Activated B cell treated with CpG ODN at 0.5 μM for 24 hours (primary cell): ENCODE results near the gene ITPKB. TPM values are rescaled to one million over a fixed set of nuclear protein-coding genes. Genes with fewer than 3 reads are reported as not detected.
A peak's percentile ranks its signal among the peaks of the same experiment; 100 is the strongest.

Experiments used
- ATAC-seq: fragments of 200-7000 bp; cut with Tn5 transposase; one replicate; pipeline ENCODE4 v1.10.0; 2021; ENCODE audit warnings: low read depth, mild to moderate bottlenecking, moderate library complexity
- CTCF ChIA-PET: fragments of 350-600 bp; sonication (Branson Sonifier 250); formaldehyde crosslinking; loops from one replicate; lab custom pipeline; 2021; ENCODE audit warnings: antibody characterized with exemption; lab: Charles Lee
- POLR2A ChIA-PET: fragments of 350-600 bp; sonication (Branson Sonifier 250); formaldehyde crosslinking; loops from one replicate; lab custom pipeline; 2021; ENCODE audit warnings: antibody characterized with exemption; lab: Charles Lee
- DNase-seq: peaks from one replicate; pipeline ENCODE4 v3.0.0; 2022
- H3K27ac Mint-ChIP-seq: one replicate; pipeline ENCODE4 v1.8.0; 2020; ENCODE audit warnings: mixed read lengths
- H3K27me3 Mint-ChIP-seq: one replicate; pipeline ENCODE4 v1.8.0; 2021; ENCODE audit warnings: mixed read lengths
- H3K36me3 Mint-ChIP-seq: one replicate; pipeline ENCODE4 v1.8.0; 2021; ENCODE audit warnings: low read depth, mixed read lengths
- H3K4me1 Mint-ChIP-seq: one replicate; pipeline ENCODE4 v1.8.0; 2021; ENCODE audit warnings: mixed read lengths
- H3K4me3 Mint-ChIP-seq: one replicate; pipeline ENCODE4 v1.8.0; 2020; ENCODE audit warnings: mild to moderate bottlenecking, mixed read lengths
- H3K9me3 Mint-ChIP-seq: one replicate; pipeline ENCODE4 v1.8.0; 2020; ENCODE audit warnings: mixed read lengths
- CTCF ChIP-seq: fragments of 200-600 bp; IDR thresholded peaks from one replicate; pipeline ENCODE4 v1.8.0; 2022; ENCODE audit warnings: antibody characterized with exemption, mild to moderate bottlenecking
- intact Hi-C: fragments of 100-400 bp; cut with micrococcal nuclease; formaldehyde crosslinking; loops from one replicate; pipeline ENCODE4 v1.15.1; 2024
- total RNA-seq: library from RNA; stranded (reverse); gene quantifications from 2 replicates; pipeline ENCODE4 v1.2.3, GENCODE V29; 2022

ITPKB gene
- total RNA-seq, 1 donor from 2014 or later = 97.3 TPM

- H3K4me3 Mint-ChIP-seq = no peak overlapping the region
- DNase-seq (no peak), ATAC-seq (no peak)
- ChIA-PET CTCF (interaction anchor here (1.0 kb wide), 1 partner anchor 8 kb away, joined by 3 read pairs; no protein-coding TSS in a partner anchor), POLR2A (interaction anchor here (0.6 to 1.3 kb wide), 2 partner anchors 39 to 63 kb away, joined by 3 to 5 read pairs; no protein-coding TSS in a partner anchor)
- peaks cover 44% of the 10 kb centered on the region for H3K36me3 Mint-ChIP-seq
- intact Hi-C loops = no loop called here
- H3K4me1 Mint-ChIP-seq = peaks cover 74% of the 10 kb centered on the region
- H3K27me3 Mint-ChIP-seq = no peaks in the 10 kb centered on the region
- H3K27ac Mint-ChIP-seq = peak overlapping the region; percentile 79
- no peak for TF ChIP-seq CTCF
- no peaks in the 10 kb centered on the region for H3K9me3 Mint-ChIP-seq
These were observed 22.5 kb downstream of the ITPKB start for GRCh38 chr1:226716577-226716976.

- DNase-seq (no peak), ATAC-seq (no peak)
- Mint-ChIP-seq H3K4me3 (no peak overlapping the region), H3K4me1 (peaks cover 87% of the 10 kb centered on the region), H3K27ac (peak overlapping the region; percentile 87), H3K9me3 (no peaks in the 10 kb centered on the region), H3K27me3 (no peaks in the 10 kb centered on the region), H3K36me3 (peaks cover 41% of the 10 kb centered on the region)
- ChIA-PET CTCF (interaction anchor here (0.6 kb wide), 1 partner anchor 60 kb away, joined by 3 read pairs; no protein-coding TSS in a partner anchor), POLR2A (interaction anchor here (0.6 to 3.4 kb wide), 5 partner anchors 10 to 103 kb away, joined by 3 to 28 read pairs (median 4); no protein-coding TSS in a partner anchor)
- no peak for TF ChIP-seq CTCF
- intact Hi-C loops = no loop called here
These were observed 24.9 kb downstream of the ITPKB start for GRCh38 chr1:226714148-226714547.

DNA sequence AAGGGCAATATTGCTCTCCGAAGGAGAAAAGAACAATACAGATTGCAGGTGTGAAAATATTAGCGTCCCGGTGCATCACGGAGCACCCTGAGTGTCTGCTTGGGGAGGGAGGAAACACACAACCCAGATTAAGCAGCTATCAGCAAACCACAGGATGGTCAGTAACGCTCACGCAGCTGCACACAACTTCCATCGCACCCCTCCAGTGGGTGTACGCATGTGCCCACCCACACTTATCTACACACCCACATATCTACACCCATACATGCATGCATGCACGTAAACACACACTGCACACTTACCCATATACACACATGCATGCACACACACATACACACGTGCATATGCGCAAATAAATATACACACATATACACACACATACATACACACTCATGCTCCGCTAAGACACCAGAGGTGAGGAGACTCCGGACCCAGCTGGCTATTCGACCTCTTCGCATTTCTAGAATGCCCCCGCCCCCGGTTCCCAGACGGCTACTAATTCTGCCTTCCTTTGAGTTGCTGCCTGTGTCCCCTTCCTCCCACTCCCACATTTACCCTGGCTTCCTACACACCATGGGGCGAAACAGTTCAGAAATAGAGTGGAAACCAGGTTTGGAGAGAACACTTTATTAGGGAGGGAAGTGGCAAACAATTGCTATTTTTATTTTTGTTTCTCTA lies 26.2 kb downstream of the ITPKB start:
- peaks cover 88% of the 10 kb centered on the region for H3K4me1 Mint-ChIP-seq
- peaks cover 37% of the 10 kb centered on the region for H3K36me3 Mint-ChIP-seq
- H3K27me3 Mint-ChIP-seq = no peaks in the 10 kb centered on the region
- ATAC-seq (peak; percentile 1), DNase-seq (no peak)
- peak overlapping the region; percentile 74 for H3K4me3 Mint-ChIP-seq
- no peaks in the 10 kb centered on the region for H3K9me3 Mint-ChIP-seq
- peak overlapping the region; percentile 87 for H3K27ac Mint-ChIP-seq
- POLR2A ChIA-PET = interaction anchor here (0.5 to 3.4 kb wide), 8 partner anchors 9 to 811 kb away, joined by 3 to 28 read pairs (median 4); no protein-coding TSS in a partner anchor
- TF ChIP-seq CTCF = no peak
- intact Hi-C loops = loop anchor here (1.0 to 2.0 kb wide), 3 partner anchors 10 to 24 kb away; no protein-coding TSS in a partner anchor
- CTCF ChIA-PET = interaction anchor here (1.0 to 1.5 kb wide), 3 partner anchors 10 to 115 kb away, joined by 3 to 5 read pairs (median 3); no protein-coding TSS in a partner anchor

DNA sequence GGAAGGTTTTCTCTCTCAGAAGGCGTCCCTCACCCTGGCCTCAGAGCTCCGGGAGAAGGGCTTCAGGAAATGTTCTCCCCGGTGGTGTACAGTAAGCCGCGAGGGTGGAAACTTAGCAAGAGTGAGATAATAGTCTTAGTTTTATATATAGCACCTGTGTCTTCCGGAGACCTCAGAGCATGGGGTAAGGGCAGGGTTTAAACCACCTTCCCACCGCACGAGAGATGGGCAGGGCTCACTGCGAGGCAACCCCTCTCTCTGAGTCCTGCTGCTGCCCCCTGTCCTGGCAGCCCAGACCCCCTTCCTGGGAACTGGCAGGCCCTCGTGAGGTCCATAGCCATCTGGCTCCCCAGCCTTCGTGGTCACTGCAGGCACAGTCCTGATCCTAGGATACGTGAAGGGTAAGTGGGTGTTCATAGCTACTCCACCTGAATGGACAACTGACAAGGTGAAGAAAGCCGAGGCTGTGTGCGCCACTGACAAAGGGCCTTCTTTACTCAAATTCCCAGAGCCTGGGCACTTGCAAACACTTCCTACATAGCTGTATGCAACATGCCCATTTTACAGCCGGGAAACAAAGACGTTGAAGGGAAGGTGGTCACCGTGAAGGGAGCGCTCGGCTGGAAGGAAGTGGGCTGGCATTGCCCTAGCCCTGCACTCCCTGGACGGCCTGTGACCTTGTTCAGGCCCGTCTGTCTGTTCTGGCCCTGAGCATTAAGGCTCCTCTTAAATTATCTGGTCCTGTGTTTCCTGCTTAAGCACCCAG lies 26.9 kb downstream of the ITPKB start:
- H3K36me3 Mint-ChIP-seq = peaks cover 37% of the 10 kb centered on the region
- TF ChIP-seq CTCF = no peak
- H3K9me3 Mint-ChIP-seq = no peaks in the 10 kb centered on the region
- CTCF ChIA-PET = interaction anchor here (0.8 to 1.5 kb wide), 13 partner anchors 9 to 116 kb away, joined by 3 to 6 read pairs (median 3); no protein-coding TSS in a partner anchor
- peak overlapping the region; percentile 87 for H3K27ac Mint-ChIP-seq
- peaks cover 88% of the 10 kb centered on the region for H3K4me1 Mint-ChIP-seq
- POLR2A ChIA-PET = interaction anchor here (0.5 to 3.4 kb wide), 13 partner anchors 8 to 810 kb away, joined by 3 to 28 read pairs (median 6); partner anchors contain the start of gene ITPKB
- H3K4me3 Mint-ChIP-seq = peak overlapping the region; percentile 74
- no peaks in the 10 kb centered on the region for H3K27me3 Mint-ChIP-seq
- ATAC-seq = peak; percentile 78
- intact Hi-C loops = loop anchor here (1.0 to 2.0 kb wide), 3 partner anchors 9 to 25 kb away; no protein-coding TSS in a partner anchor
- DNase-seq = no peak
